ENCODE measurements around the gene CLIC3.

CLIC3 gene

GRCh38 chr9:137025517-137025966 lies 29.2 kb upstream of the CLIC3 start:
- Mint-ChIP-seq H3K4me1 (peaks cover 43% of the 10 kb centered on the region), H3K36me3 (no peaks in the 10 kb centered on the region), H3K9me3 (peaks cover 5% of the 10 kb centered on the region), H3K27me3 (no peaks in the 10 kb centered on the region), H3K4me3 (no peak overlapping the region), H3K27ac (no peak overlapping the region)
- ATAC-seq: peak; percentile 46

GRCh38 chr9:137023583-137023991 lies 27.2 kb upstream of the CLIC3 start:
- H3K27me3 Mint-ChIP-seq: no peaks in the 10 kb centered on the region
- H3K4me1 Mint-ChIP-seq: peaks cover 24% of the 10 kb centered on the region
- H3K27ac Mint-ChIP-seq: no peak overlapping the region
- ATAC-seq: no peak
- H3K9me3 Mint-ChIP-seq: peaks cover 5% of the 10 kb centered on the region
- no peak overlapping the region for H3K4me3 Mint-ChIP-seq
- no peaks in the 10 kb centered on the region for H3K36me3 Mint-ChIP-seq

- H3K27ac Mint-ChIP-seq: no peak overlapping the region
- no peaks in the 10 kb centered on the region for H3K27me3 Mint-ChIP-seq
- H3K36me3 Mint-ChIP-seq: no peaks in the 10 kb centered on the region
- H3K4me3 Mint-ChIP-seq: no peak overlapping the region
- no peak for ATAC-seq
- H3K4me1 Mint-ChIP-seq: peaks cover 22% of the 10 kb centered on the region
- H3K9me3 Mint-ChIP-seq: peaks cover 5% of the 10 kb centered on the region
Measured at GRCh38 chr9:137023157-137023556, 26.8 kb upstream of the CLIC3 start.

- no peak overlapping the region for H3K27ac Mint-ChIP-seq
- peaks cover 5% of the 10 kb centered on the region for H3K9me3 Mint-ChIP-seq
- H3K27me3 Mint-ChIP-seq: no peaks in the 10 kb centered on the region
- no peak overlapping the region for H3K4me3 Mint-ChIP-seq
- no peak for ATAC-seq
- H3K36me3 Mint-ChIP-seq: no peaks in the 10 kb centered on the region
- peaks cover 22% of the 10 kb centered on the region for H3K4me1 Mint-ChIP-seq
Measured at GRCh38 chr9:137022662-137023008, 26.3 kb upstream of the CLIC3 start.

GRCh38 chr9:137021979-137022661 lies 25.8 kb upstream of the CLIC3 start:
- no peak overlapping the region for H3K27ac Mint-ChIP-seq
- no peak overlapping the region for H3K4me3 Mint-ChIP-seq
- peak; percentile 26 for ATAC-seq
- H3K36me3 Mint-ChIP-seq: no peaks in the 10 kb centered on the region
- no peaks in the 10 kb centered on the region for H3K27me3 Mint-ChIP-seq
- peaks cover 19% of the 10 kb centered on the region for H3K4me1 Mint-ChIP-seq
- H3K9me3 Mint-ChIP-seq: peaks cover 5% of the 10 kb centered on the region

GRCh38 chr9:137021568-137021978 lies 25.2 kb upstream of the CLIC3 start:
- H3K36me3 Mint-ChIP-seq: no peaks in the 10 kb centered on the region
- peaks cover 5% of the 10 kb centered on the region for H3K9me3 Mint-ChIP-seq
- no peak for ATAC-seq
- peaks cover 13% of the 10 kb centered on the region for H3K4me1 Mint-ChIP-seq
- no peak overlapping the region for H3K27ac Mint-ChIP-seq
- no peak overlapping the region for H3K4me3 Mint-ChIP-seq
- no peaks in the 10 kb centered on the region for H3K27me3 Mint-ChIP-seq

- H3K36me3 Mint-ChIP-seq: no peaks in the 10 kb centered on the region
- H3K4me1 Mint-ChIP-seq: peaks cover 7% of the 10 kb centered on the region
- H3K27me3 Mint-ChIP-seq: no peaks in the 10 kb centered on the region
- no peak for ATAC-seq
- H3K9me3 Mint-ChIP-seq: peaks cover 5% of the 10 kb centered on the region
- H3K4me3 Mint-ChIP-seq: no peak overlapping the region
- H3K27ac Mint-ChIP-seq: no peak overlapping the region
Measured at GRCh38 chr9:137020771-137021567, 24.6 kb upstream of the CLIC3 start.

GRCh38 chr9:137019891-137020683 lies 23.7 kb upstream of the CLIC3 start:
- Mint-ChIP-seq H3K36me3 (no peaks in the 10 kb centered on the region), H3K27ac (no peak overlapping the region), H3K9me3 (peaks cover 5% of the 10 kb centered on the region), H3K4me3 (no peak overlapping the region), H3K27me3 (no peaks in the 10 kb centered on the region), H3K4me1 (no peaks in the 10 kb centered on the region)
- no peak for ATAC-seq

GRCh38 chr9:137018761-137019559 lies 22.6 kb upstream of the CLIC3 start:
- Mint-ChIP-seq H3K27me3 (no peaks in the 10 kb centered on the region), H3K9me3 (peaks cover 5% of the 10 kb centered on the region), H3K4me3 (no peak overlapping the region), H3K36me3 (no peaks in the 10 kb centered on the region), H3K27ac (no peak overlapping the region), H3K4me1 (no peaks in the 10 kb centered on the region)
- ATAC-seq: no peak

- no peaks in the 10 kb centered on the region for H3K27me3 Mint-ChIP-seq
- ATAC-seq: no peak
- peaks cover 5% of the 10 kb centered on the region for H3K9me3 Mint-ChIP-seq
- H3K27ac Mint-ChIP-seq: no peak overlapping the region
- H3K4me3 Mint-ChIP-seq: no peak overlapping the region
- no peaks in the 10 kb centered on the region for H3K4me1 Mint-ChIP-seq
- no peaks in the 10 kb centered on the region for H3K36me3 Mint-ChIP-seq
Measured at GRCh38 chr9:137017791-137018497, 21.6 kb upstream of the CLIC3 start.

- H3K4me1 Mint-ChIP-seq: no peaks in the 10 kb centered on the region
- no peak overlapping the region for H3K27ac Mint-ChIP-seq
- no peak overlapping the region for H3K4me3 Mint-ChIP-seq
- no peaks in the 10 kb centered on the region for H3K27me3 Mint-ChIP-seq
- H3K36me3 Mint-ChIP-seq: no peaks in the 10 kb centered on the region
- peaks cover 4% of the 10 kb centered on the region for H3K9me3 Mint-ChIP-seq
- ATAC-seq: no peak
Measured at GRCh38 chr9:137017071-137017470, 20.7 kb upstream of the CLIC3 start.

- H3K36me3 Mint-ChIP-seq: peaks cover 3% of the 10 kb centered on the region
- no peaks in the 10 kb centered on the region for H3K4me1 Mint-ChIP-seq
- no peak for ATAC-seq
- no peaks in the 10 kb centered on the region for H3K27me3 Mint-ChIP-seq
- no peak overlapping the region for H3K4me3 Mint-ChIP-seq
- no peak overlapping the region for H3K27ac Mint-ChIP-seq
- H3K9me3 Mint-ChIP-seq: no peaks in the 10 kb centered on the region
Measured at GRCh38 chr9:137016436-137016835, 20.1 kb upstream of the CLIC3 start.

GRCh38 chr9:137015976-137016375 lies 19.6 kb upstream of the CLIC3 start:
- Mint-ChIP-seq H3K36me3 (peaks cover 8% of the 10 kb centered on the region), H3K27me3 (no peaks in the 10 kb centered on the region), H3K9me3 (no peaks in the 10 kb centered on the region), H3K4me1 (no peaks in the 10 kb centered on the region), H3K4me3 (no peak overlapping the region), H3K27ac (no peak overlapping the region)
- no peak for ATAC-seq

GRCh38 chr9:137015540-137015930 lies 19.2 kb upstream of the CLIC3 start:
- Mint-ChIP-seq H3K4me1 (no peaks in the 10 kb centered on the region), H3K9me3 (no peaks in the 10 kb centered on the region), H3K27ac (no peak overlapping the region), H3K4me3 (no peak overlapping the region), H3K36me3 (peaks cover 8% of the 10 kb centered on the region), H3K27me3 (no peaks in the 10 kb centered on the region)
- no peak for ATAC-seq
